Inflammatory macrophage treated with lipopolysaccharide for 1 hour (primary cell): ENCODE measurements around the gene PDIA6.
A peak's percentile ranks its signal among the peaks of the same experiment; 100 is the strongest.

Source experiments
- DNase-seq, 2 donors: peaks; one replicate each; pipeline ENCODE4 v3.0.0-alpha.2; 2020 to 2022

PDIA6 gene

GRCh38 chr2:10812362-10813162 lies at the start of gene PDIA6:
Gene PDIA6, minus strand, starts transcription at chr2:10812785. Its CDS starts 89 bp downstream, at chr2:10812696.
- DNase-seq, result peak; percentile 97 to 99

GRCh38 chr2:10862330-10862729 lies 49.7 kb upstream of the PDIA6 start:
- no peak for DNase-seq

DNA sequence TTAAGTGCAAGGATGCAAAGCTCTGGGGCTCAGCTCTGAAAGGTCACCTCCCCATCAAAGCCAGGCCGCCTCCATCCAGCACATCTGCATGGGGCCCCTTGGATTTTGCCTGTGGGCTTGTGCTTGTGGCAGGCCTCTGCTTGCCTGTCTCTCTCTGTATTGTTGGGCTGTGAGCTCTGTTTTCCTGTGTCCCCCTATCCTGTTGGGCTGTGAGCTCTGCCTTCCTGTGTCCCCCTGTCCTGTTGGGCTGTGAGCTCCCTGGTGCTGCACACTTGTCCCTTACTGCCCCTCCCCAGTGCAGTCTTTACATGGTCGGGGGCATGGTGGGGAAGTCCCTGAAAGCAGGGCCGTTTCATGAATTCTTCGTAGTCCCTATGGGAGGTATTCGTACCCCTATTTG lies 49.2 kb upstream of the PDIA6 start:
- DNase-seq, result no peak

GRCh38 chr2:10860814-10861325 lies 48.3 kb upstream of the PDIA6 start:
- no peak for DNase-seq

GRCh38 chr2:10860081-10860813 lies 47.7 kb upstream of the PDIA6 start:
- no peak for DNase-seq

GRCh38 chr2:10859278-10859677 lies 46.7 kb upstream of the PDIA6 start:
- no peak for DNase-seq

- no peak for DNase-seq
These were observed 36.0 kb upstream of the PDIA6 start for GRCh38 chr2:10848541-10848940.

GRCh38 chr2:10847008-10847407 lies 34.4 kb upstream of the PDIA6 start:
- DNase-seq, result no peak

DNA sequence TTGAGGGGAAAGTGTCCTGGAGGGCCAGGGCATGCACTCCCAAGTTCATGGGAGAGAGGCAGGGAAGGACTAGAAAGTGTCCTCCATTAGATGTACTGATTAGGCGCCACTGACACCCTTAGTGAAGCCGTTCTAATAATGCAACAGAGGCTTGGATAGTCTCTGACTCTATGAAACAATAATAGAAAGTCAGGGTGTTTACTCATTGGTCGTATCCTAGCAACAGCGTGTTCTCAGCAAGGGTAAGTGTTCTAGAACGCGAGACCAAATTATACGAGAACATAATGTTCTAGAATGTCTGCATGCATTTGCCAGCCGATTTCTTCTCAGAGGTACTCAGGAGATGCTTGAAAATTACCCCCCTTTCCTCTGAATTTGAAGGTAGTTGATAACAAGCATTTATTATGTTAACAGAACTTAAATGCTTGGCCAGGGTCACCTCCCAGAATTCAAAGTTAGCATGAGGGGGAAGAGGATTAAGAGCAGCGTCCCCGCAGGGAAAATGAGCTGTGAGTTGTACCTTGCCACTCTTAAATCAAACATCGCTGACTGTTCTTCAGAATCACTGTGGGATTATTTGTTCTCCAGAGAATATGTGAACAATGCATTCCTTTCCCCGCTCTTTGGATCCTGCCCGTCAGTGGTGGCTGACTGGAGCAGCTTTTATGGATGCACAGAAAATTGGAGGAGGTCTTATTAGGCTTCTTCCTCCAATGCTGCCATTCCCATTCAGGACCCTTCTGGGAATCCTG lies 33.7 kb upstream of the PDIA6 start:
- DNase-seq, result no peak

- no peak for DNase-seq
These were observed 33.1 kb upstream of the PDIA6 start for GRCh38 chr2:10845640-10846039.

GRCh38 chr2:10844097-10844496 lies 31.5 kb upstream of the PDIA6 start:
- DNase-seq, result no peak

- DNase-seq, result no peak
These were observed 29.9 kb upstream of the PDIA6 start for GRCh38 chr2:10842506-10842905.

- DNase-seq, result no peak
These were observed 29.1 kb upstream of the PDIA6 start for GRCh38 chr2:10841547-10842219.

DNA sequence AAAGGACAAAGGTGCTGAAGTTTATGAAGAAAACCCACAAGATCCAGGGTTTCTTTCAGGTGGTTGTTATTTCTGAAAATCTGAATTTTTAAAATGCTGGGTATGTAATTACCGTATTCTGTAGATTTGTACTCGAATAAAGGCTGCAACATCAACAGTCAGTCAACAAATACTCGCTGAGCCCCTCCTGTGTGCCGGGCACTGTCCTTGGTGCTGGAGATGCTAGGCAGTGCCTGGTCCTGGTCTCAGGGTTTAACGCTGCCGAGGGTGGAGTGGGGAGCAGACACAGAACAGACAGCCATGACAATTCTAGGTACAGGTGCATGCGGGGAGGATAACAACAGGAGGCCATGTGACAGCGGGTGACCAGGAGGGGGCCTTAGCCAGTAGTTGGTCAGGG lies 27.2 kb upstream of the PDIA6 start:
- no peak for DNase-seq

DNA sequence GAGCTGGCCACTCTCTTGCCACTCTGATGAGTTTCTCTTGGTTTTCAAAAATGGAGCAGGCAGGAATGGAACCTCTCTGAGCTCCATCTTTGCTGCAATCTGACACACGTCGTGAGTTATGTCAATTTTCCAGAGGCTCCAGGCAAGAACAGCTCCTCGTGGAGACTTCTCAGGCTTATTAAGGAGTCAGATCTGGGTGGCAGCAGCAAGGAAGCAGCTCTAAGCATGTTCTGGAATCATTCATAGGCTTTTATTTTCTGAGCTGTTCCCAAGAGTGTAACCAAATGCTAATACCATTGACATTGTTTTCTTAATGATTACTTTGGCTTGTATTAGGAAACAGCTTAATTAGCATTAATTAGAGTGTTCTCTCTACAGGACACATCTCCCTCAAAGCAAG lies 26.1 kb upstream of the PDIA6 start:
- DNase-seq, result no peak

DNA sequence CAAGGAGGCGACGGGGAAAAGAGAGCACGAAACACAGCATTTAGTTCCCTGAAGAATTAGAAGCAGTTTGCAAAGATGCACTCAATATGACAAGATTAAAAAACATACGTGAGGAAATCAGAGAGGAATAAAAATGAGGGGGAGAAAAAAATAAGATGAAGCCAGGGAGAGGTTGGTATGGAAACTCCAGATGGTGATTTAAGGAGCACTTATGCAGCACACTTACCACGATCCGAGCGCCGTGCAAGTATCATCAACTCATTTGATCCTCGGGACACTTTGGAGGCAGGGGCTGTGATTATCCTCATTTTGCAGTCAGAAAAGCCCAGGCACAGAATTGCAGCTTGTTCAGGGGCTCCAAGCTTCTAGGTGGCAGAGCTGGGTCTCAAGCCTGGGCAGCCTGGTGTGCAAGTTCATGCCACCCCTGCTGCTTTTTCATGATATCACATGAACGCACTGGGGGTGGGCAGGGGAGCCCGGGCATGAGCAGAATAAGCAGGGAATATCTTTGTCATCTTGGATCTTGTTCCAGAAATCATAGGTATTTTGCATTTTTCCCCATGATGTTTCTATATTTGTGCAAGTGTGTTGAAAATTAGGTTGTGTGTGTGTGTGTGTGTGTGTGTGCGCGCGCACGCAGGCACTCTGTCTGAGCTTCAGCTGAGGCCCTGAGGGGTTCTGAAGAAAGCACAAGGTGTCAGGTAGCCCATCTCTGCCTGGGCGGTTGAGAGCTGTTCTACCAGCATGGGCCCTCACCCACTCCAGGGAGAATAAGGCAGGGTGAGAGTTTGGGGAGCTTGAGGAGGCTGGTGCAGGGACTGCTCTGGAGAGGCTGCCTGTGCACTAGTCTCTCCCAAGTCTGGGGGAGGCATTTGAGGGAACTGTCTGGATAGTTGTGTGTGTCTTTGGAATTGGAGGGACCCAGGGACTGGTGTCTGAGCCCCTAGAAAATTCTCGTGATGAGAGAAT lies 25.0 kb upstream of the PDIA6 start:
- no peak for DNase-seq

DNA sequence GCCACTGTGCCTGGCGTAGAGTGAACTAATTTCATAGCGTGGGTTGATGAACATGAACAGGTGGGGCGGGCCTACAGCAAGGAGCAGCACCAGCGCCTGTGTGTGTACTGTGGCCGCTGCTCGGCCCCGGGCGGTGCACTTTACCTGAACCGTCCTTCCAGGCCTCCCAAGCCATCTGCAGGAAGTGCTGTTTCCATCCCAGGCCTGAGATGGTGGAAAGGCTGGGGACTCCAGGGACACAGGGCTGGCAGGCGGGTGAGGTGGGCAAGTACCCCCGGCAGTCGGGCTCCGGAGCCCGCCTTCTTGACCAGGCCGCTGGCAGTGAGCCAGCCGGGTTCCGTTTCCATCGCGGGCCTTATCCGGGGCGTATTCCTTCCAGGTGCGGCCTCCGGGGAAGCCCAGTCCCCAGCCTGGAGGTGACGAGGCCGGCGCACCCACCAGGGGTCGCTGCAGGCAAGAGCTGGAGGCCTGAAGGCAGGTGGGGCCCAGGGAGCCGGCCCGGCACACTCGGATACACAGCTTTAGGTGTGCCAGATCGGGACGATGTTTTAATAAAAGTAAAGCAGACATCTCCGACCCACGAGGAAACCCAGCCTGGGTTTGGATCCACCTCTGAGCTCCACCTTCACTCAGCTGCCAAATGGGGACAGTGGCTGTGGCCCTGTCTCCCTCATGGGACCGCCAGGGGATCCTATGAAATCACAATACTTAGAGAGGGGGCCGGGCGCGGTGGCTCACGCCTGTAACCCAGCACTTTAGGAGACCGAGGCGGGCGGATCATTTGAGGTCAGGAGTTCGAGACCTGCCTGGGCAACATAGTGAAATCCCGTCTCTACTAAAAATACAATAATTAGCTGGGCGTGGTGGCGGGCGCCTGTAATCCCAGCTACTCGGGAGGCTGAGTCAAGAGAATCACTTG lies 22.7 kb upstream of the PDIA6 start:
- peak in 1 of 2 donors; percentile 78 for DNase-seq

- no peak for DNase-seq
These were observed 21.6 kb upstream of the PDIA6 start for GRCh38 chr2:10834068-10834655.

GRCh38 chr2:10833021-10833420 lies 20.4 kb upstream of the PDIA6 start:
- DNase-seq, result no peak
